Glomerular visceral epithelial cell (primary cell): Measurements from ENCODE around the gene CSNK1D.

Experiments used
- DNase-seq: peaks from one replicate; pipeline ENCODE4 v3.0.0-alpha.2; 2016; ENCODE audit errors: extremely low spot score

Gene CSNK1D

GRCh38 chr17:82310877-82311276, 37.4 kb upstream of the CSNK1D start:
- no peak for DNase-seq

DNA sequence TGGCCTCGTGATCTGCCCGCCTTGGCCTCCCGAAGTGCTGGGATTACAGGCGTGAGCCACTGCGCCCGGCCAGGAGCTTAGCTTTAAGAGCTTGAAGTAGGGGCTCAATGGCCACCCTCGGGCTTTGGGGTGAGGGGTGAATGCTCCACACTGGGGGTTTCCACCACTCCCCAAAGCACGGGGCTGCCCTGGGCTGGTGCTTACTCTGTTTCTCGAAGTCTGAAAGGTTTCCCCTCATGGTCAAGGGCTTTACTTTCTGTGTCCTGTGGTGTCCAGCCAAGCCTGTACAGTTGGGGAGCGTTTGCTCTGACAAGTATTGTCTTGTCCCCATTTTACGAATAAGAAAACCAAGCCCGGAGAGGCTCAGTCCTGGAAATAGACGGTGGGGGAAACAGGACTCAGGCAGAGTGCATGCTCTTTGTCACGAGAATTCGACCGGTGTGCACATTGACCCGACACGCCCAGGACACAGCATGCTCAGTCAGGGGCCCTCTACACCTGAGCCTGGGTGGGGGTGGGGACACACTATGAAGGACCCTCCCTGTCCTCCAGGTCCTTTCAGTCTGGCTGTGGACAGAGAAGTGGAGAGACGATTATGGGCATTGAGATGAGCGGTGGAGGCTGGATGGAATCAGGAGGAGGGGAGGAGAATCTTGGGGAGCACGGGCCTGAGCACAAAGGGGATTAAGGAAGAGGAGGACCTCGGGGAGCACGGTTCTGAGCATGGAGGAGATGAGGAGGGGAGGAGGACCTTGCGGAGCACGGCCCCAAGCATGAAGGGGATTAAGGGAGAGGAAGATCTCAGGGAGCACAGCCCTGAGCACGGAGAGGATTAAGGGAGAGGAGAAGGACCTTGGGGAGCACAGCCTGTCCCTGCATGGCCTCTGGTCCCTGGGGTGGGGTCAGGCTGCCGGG, 36.4 kb upstream of the CSNK1D start:
- no peak for DNase-seq

GRCh38 chr17:82305727-82306300, 32.3 kb upstream of the CSNK1D start:
- DNase-seq = no peak

- DNase-seq = no peak
Measured at GRCh38 chr17:82304826-82305726, 31.6 kb upstream of the CSNK1D start.

- no peak for DNase-seq
Measured at GRCh38 chr17:82303944-82304808, 30.7 kb upstream of the CSNK1D start.

DNA sequence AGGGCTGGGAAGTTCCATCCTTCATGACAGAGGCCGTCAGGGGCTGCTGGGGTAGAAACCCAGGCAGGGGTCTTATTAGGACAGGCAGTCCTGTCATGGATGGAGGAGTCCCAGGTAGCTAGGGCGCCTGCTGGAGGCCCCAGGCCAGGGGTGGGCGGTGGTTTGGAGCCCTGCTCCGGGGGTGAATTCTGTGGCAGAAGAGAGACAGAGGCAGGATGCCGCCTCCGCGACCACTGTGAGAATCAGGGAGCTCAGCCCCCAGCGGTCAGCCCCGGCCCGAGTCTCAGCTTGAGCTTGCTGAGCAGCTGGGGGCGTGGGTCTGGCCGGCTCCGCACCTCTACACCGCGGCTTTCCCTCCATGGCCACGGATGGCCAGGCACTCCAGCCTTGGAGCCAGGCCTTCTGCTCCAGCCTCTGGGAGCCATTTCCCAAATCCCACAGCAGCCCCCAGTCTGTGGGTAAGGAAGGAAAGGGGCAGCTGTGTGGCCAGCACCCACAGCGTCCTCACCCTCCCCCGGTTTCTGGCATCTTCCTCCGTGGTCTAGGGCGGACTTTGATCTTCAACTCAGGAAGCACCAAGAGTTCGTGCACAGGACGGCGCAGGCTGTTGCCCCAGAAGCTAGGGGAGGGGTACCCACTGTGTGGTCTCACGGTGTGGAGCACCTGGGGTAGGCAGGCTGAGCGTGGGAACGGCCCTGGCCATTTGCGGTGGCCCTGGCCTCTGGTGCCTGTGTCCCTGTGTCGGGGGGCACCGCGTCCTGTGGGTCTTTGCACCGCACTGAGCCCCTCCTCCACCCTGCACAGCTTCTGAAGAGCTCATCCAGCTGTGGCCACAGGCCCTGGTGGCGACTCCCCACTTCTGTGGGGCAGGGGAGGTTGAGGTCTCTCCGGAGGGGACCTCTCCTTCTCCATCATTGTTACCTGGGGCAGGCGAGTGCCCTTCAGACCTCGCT, 29.8 kb upstream of the CSNK1D start:
- no peak for DNase-seq

GRCh38 chr17:82302568-82302963, 29.1 kb upstream of the CSNK1D start:
- no peak for DNase-seq

DNA sequence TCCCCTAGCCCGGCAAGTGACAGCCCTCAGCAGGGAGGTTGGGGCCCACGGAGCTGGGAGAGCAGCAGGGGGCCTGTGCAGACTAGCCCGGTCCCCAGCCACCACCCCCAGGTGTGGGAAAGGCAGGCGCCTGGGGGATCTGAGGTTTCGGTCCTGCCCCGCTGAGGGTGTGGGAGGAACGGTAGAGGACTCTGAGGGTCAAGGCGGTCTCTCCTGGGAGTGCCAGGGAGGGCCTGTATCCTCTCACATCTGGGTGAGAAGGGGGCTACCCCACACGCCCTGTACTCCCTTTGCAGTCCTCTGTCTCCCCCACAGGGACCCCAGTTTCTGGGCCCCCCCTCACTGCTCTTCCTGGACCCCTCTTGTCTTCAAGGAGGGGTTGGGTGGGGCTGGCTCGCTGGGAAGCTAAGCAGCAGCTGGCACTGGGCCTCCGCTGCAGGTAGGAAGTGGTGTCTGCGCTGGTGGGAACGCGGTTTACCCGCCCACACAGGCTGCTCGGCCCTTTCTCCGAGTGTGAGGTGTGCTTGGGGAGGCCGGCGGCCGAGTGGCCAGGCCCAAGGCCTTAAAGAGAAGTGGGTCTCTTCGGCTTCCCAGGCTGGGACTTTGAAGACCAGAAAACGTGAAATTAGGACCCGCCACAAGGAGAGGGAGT, 28.5 kb upstream of the CSNK1D start:
- DNase-seq = no peak

- DNase-seq = no peak
Measured at GRCh38 chr17:82301300-82301915, 27.9 kb upstream of the CSNK1D start.

- peak; percentile 62 for DNase-seq
Measured at GRCh38 chr17:82300707-82301270, 27.3 kb upstream of the CSNK1D start.

DNA sequence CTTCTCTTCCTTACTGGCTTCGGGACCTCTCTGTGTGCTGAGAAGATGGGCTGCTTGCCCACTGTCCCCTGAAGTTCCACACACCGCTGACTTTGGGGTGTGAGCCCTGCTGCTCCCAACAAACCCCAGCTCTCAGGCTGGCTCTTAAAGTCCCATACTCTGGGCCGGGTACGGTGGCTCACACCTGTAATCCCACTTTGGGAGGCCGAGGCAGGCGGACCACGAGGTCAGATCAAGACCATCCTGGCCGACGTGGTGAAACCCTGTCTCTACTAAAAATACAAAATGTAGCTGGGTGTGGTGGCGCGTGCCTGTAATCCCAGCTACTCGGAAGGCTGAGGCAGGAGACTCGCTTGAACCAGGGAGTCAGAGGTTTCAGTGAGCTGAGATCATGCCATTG, 26.7 kb upstream of the CSNK1D start:
- no peak for DNase-seq

GRCh38 chr17:82299452-82299851, 26.0 kb upstream of the CSNK1D start:
- DNase-seq = no peak

DNA sequence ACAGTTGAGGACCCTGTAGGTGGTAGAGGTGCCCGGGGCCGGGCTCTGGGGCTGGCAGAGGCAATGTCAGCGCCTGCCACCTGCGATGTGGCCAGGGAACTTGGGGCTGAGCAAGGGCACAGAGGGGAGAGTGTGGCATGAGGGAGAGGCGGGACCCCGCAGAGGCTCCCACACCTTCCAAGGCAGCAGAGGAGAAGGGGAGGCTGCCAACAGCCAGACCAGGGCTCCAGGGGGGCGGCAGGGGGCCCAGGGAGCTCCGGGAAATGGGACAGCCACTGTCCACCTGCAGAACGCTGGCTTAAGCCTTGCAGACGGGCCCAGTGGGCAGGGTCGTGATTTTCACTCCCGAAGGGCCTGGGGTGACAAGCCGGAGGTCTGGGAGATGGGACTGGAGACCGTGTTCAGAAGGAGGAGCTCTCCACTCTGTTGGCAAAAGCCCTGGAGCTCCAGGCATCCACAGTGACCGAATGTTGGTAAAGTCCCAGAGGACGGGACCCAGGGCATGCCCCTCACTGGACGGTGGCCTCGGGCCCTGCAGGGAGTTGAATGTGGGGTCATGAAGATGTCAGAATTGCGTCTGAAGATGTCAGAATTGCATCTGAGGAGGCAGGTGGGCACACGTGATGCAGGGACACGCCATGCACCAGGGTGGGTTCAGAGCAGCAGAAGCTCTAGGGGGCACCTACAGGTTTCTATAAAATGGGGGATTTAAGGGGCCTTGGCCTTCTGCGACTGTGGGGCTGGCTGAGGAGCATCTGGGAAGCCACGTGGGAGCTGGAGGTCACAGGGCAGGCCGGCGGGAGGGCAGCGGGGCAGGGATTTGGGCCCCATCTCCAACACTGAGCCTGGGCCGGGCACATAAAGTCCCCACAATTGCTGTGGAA, 25.3 kb upstream of the CSNK1D start:
- DNase-seq = no peak

DNA sequence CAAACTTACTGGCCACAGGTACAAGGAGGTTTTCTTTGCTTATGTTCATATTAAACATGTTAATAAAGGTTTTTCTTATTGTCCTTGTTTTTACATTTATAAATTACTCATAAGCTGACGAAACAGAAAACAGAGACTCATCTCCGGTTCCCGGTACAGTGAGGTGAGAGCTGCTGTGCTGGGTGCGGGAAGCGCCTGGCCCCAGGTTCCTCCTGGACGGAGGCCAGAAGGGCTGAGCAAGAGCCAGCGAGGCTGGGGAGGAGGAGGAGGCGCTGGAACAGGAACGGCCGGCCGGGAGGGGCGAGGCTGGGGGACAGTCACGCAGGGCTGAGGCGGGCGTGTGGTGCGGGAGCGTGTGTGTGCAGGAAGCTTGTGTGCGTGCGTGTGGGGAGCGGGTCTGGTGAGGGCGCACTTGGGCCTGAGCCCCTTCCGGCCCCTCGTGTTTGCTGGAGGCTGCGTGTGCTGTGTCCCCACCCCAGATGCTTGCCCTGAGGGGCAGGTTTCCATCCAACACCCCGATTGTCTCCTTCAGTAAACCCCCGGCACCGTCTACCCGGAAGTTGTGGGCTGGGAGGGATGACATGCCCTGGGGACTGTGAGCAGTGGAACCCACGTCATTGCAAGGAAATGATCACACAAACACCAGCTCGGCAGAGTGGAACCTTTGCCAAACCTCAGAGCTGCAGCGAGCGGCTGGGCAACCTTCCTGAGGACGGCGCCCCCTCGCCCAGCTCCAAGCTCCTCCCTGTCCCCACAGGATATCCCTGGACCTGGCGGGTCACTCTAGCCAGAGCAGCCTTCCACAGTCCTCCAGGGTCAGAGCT, 24.4 kb upstream of the CSNK1D start:
- DNase-seq = peak; percentile 91

GRCh38 chr17:82297280-82297713, 23.8 kb upstream of the CSNK1D start:
- DNase-seq = peak; percentile 93

DNA sequence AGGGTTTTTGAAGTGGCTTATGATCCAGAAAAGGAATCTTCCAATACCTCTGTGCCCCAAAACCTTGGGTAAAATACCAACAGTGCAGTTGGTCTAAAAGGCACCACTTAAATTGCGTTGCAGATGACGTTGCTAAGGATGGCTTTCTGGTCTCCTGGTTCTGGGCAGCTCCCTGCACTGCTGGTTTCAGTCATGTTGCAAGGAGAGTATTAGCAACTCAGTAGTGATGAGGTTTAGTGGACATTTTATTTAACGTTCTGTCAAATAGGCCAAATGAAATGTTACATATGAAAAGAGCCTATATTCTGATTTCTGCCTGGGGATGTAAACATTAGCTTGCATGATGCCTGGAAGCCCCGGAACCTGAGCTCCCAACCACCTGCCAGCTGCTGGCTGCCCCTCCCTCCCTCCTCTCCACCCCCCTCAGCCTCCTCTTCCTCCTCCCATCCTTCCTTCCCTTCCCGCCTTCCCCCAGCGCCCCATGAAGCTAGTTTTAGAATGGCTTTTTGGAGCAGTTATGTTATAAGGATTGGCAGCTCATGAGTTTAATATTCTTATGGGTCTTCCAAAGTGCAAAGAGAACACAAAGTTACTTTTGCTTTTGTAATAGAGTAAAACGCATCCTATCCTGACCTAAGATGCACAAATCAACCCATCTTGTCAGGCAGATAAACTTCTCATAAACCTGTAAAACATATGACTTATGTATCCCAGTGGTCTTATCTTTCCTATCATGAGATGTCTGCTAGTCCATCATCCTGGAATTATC, 23.2 kb upstream of the CSNK1D start:
- DNase-seq = no peak
